Vagina (tissue), 2 donors: ENCODE measurements around the gene UBR3. TPM values are rescaled to one million over a fixed set of nuclear protein-coding genes. Genes with fewer than 3 reads are reported as not detected.

Experiments used
- DNase-seq, 2 donors: peaks; one replicate each; pipeline ENCODE4 v3.0.0-alpha.2; 2017; ENCODE audit errors: extremely low spot score in 2 of 2
- H3K27ac ChIP-seq: fragments of 200-600 bp; sonication (generic); one replicate; pipeline ENCODE4 v1.5.1; 2019
- H3K27me3 ChIP-seq: fragments of 200-600 bp; sonication (generic); one replicate; pipeline ENCODE4 v1.5.1; 2019
- H3K36me3 ChIP-seq, 2 donors: fragments of 200-600 bp; sonication (generic); one replicate each; pipeline ENCODE4 v1.5.1; 2017 to 2019
- H3K4me1 ChIP-seq: fragments of 200-600 bp; sonication (generic); one replicate; pipeline ENCODE4 v1.5.1; 2019
- H3K4me3 ChIP-seq, 2 donors: fragments of 200-600 bp; sonication (generic); 1 replicate in 1 of 2; 2 replicates in 1 of 2; pipeline ENCODE4 v1.5.1; 2016 to 2019
- H3K9me3 ChIP-seq: fragments of 200-600 bp; sonication (generic); one replicate; pipeline ENCODE4 v1.5.1; 2019
- CTCF ChIP-seq, 3 experiments: fragments of 450-650 bp in 2 of 3; fragments of 200-600 bp in 1 of 3; sonication (generic) in 1 of 3; IDR thresholded peaks; one replicate each; pipeline ENCODE4 v1.5.1; 2017 to 2019; ENCODE audit warnings: antibody characterized with exemption in 3 of 3, mild to moderate bottlenecking in 2 of 3, moderate library complexity in 2 of 3
- POLR2A ChIP-seq, 2 donors: fragments of 450-650 bp; IDR thresholded peaks; one replicate each; pipeline ENCODE4 v1.6.1; 2017; ENCODE audit warnings: antibody characterized with exemption in 2 of 2, mild to moderate bottlenecking in 2 of 2, moderate library complexity in 2 of 2
- POLR2AphosphoS5 ChIP-seq, 2 donors: sonication (generic); formaldehyde crosslinking; IDR thresholded peaks; one replicate each; pipeline ENCODE4 v1.9.0; 2017; ENCODE audit warnings: antibody characterized with exemption in 2 of 2, mild to moderate bottlenecking in 2 of 2, low read depth in 1 of 2; ENCODE audit not compliant: insufficient read depth in 1 of 2
- intact Hi-C: fragments of 100-400 bp; cut with DNase I; formaldehyde crosslinking; loops from one replicate; pipeline ENCODE4 v1.15.1; 2023
- total RNA-seq: library from RNA; depleted of rRNA; stranded (reverse); fragments of >200 nt; gene quantifications from one replicate; pipeline ENCODE4 v1.2.3, GENCODE V29; 2016

UBR3 gene
- total RNA-seq, 1 donor from 2014 or later: 59.2 TPM

DNA sequence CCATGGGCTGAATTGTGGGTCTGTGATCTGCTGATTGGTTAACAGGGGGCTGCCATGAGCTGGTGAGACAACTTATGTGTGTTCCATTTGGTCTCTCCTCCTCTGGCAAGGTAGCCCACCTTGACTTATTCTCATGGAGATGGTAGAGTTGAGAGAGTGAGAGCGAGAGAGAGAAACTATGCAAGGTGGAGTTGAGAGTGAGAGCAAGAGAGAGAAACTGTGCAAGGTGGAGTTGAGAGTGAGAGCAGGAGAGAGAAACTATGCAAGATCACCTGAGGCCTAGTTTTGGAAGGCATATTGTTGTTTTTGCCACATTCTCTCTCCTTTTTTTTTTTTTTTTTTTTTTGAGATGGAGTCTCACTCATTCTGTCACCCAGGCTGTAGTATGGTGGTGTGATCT is 155.7 kb downstream of the UBR3 start:
- H3K4me3 ChIP-seq: no peak overlapping the region
- no peaks in the 10 kb centered on the region for H3K9me3 ChIP-seq
- peaks cover 0 to 6% of the 10 kb centered on the region in 2 donors for H3K36me3 ChIP-seq
- no peak overlapping the region for H3K27ac ChIP-seq
- DNase-seq: no peak
- intact Hi-C loops: no loop called here
- no peaks in the 10 kb centered on the region for H3K27me3 ChIP-seq
- no peaks in the 10 kb centered on the region for H3K4me1 ChIP-seq
- TF ChIP-seq CTCF (IDR thresholded peaks at IDR 0.05): no peak
- TF ChIP-seq POLR2AphosphoS5 (IDR thresholded peaks at IDR 0.05; ENCODE audit: insufficient read depth in 1 of 2, low read depth in 1 of 2): no peak
- TF ChIP-seq POLR2A (IDR thresholded peaks at IDR 0.05): no peak

GRCh38 chr2:169983506-169983905 is 156.3 kb downstream of the UBR3 start:
- intact Hi-C loops: no loop called here
- H3K9me3 ChIP-seq: no peaks in the 10 kb centered on the region
- no peak for DNase-seq
- no peak overlapping the region for H3K27ac ChIP-seq
- no peak overlapping the region for H3K4me3 ChIP-seq
- H3K36me3 ChIP-seq: peaks cover 0 to 6% of the 10 kb centered on the region in 2 donors
- H3K27me3 ChIP-seq: no peaks in the 10 kb centered on the region
- H3K4me1 ChIP-seq: no peaks in the 10 kb centered on the region
- TF ChIP-seq POLR2AphosphoS5 (IDR thresholded peaks at IDR 0.05; ENCODE audit: insufficient read depth in 1 of 2, low read depth in 1 of 2) (no peak), POLR2A (IDR thresholded peaks at IDR 0.05) (no peak), CTCF (IDR thresholded peaks at IDR 0.05) (no peak)

- Histone ChIP-seq H3K36me3 (peaks cover 0 to 6% of the 10 kb centered on the region in 2 donors), H3K4me1 (no peaks in the 10 kb centered on the region), H3K27me3 (no peaks in the 10 kb centered on the region), H3K27ac (no peak overlapping the region), H3K9me3 (no peaks in the 10 kb centered on the region), H3K4me3 (no peak overlapping the region)
- no peak for DNase-seq
- TF ChIP-seq POLR2AphosphoS5 (IDR thresholded peaks at IDR 0.05; ENCODE audit: insufficient read depth in 1 of 2, low read depth in 1 of 2) (no peak), CTCF (IDR thresholded peaks at IDR 0.05) (no peak), POLR2A (IDR thresholded peaks at IDR 0.05) (no peak)
- intact Hi-C loops: no loop called here
Observed at GRCh38 chr2:169984145-169984544, 156.9 kb downstream of the UBR3 start.

DNA sequence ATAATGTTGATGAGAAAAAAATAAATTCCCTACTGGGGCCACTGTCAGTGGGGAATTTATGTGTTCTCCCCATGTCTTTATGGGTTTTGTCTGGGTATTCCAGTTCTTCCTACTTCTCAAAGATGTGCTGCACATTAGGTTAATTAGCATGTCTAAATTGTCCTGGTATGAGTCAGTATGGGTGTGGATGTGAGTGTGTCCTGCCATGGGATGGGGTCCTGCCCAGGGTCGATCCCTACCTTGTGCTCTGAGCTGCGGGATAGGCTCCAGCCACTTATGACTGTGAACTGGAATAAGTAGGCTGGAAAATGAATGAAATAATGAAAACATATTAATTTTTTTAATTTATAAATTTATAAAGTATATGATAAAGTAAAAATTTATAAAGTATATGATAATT is 167.5 kb downstream of the UBR3 start:
- Histone ChIP-seq H3K36me3 (peaks cover 0 to 12% of the 10 kb centered on the region in 2 donors), H3K27ac (no peak overlapping the region), H3K4me1 (peaks cover 12% of the 10 kb centered on the region), H3K4me3 (no peak overlapping the region), H3K27me3 (no peaks in the 10 kb centered on the region), H3K9me3 (no peaks in the 10 kb centered on the region)
- no peak for DNase-seq
- TF ChIP-seq POLR2AphosphoS5 (IDR thresholded peaks at IDR 0.05; ENCODE audit: insufficient read depth in 1 of 2, low read depth in 1 of 2): no peak
- no peak for TF ChIP-seq POLR2A (IDR thresholded peaks at IDR 0.05)
- no peak for TF ChIP-seq CTCF (IDR thresholded peaks at IDR 0.05)
- intact Hi-C loops: no loop called here

DNA sequence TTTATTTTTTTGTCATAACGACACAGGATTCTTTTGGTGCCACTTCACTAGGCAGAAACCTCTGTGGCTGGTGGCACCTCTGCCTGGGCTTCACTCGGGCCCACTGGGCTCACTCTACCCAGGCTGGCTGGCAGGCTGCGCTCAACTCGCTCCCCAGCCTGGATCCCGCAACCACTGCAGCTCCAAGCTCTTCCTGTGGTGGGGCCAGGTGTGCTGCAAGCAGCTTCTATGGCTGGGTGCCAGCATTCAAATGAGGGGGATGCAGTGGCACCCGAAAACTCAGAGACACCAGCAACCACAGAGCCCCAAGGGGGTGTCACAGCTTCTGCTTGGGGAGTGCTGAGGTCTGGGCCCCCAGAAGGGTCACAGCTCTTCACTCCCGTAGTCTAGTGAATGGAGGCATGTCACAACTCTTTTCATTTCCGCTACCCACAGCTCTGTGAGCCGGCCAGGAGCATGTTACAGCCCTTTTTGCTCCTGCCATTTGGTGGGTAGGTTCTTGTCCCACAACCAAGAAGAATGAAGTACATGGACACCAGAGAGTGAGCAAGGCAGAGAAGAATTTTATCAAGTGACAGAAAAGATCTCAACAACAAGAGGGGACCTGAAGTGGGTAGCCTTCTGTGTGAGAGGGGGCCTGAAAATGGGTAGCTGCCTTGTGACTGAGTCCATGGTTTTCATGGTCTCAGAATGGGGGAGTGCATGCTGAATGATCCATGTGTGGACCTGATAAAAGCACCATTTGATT is 170.1 kb downstream of the UBR3 start:
- Histone ChIP-seq H3K4me3 (no peak overlapping the region), H3K27me3 (no peaks in the 10 kb centered on the region), H3K9me3 (no peaks in the 10 kb centered on the region), H3K4me1 (peaks cover 16% of the 10 kb centered on the region), H3K27ac (no peak overlapping the region), H3K36me3 (peaks cover 0 to 23% of the 10 kb centered on the region in 2 donors)
- TF ChIP-seq CTCF (IDR thresholded peaks at IDR 0.05) (no peak), POLR2A (IDR thresholded peaks at IDR 0.05) (no peak), POLR2AphosphoS5 (IDR thresholded peaks at IDR 0.05; ENCODE audit: insufficient read depth in 1 of 2, low read depth in 1 of 2) (no peak)
- intact Hi-C loops: no loop called here
- DNase-seq: no peak
